LNCAP (cell line): ENCODE data around the gene SPIB.

Experiments
- CTCF ChIP-seq: fragments of 450-650 bp; IDR thresholded peaks from 2 replicates; pipeline ENCODE4 v1.5.1; 2017; ENCODE audit warnings: mild to moderate bottlenecking

SPIB gene

DNA sequence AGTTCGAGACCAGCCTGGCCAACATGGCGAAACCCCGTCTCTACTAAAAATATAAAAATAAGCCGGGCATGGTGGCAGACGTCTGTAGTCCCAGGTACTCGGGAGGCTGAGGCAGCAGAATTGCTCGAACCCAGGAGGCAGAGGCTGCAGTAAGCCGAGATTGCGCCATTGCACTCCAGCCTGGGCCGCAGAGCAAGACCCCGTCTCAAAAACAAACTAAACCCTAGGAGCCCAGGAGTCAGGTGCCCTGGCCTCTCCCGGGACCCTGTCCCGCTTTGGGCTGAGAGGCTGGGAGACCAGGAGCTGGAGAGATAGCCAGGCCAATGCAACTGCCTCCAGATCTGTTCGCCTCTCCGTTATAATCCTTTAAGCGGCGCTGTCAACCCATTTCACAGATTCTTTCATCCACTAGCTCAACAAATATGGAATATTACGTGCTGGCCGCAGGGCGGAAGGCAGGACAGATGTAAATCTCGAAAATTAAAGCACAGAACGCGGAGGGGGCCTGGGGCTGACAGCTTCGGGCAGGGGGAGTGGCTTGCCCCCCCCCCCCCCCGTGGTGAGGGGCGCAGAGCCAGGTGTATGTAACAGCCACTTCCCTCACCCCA lies 8.7 kb downstream of the SPIB start:
- TF ChIP-seq CTCF: no peak

GRCh38 chr19:50427997-50428425 lies 9.3 kb downstream of the SPIB start:
- no peak for TF ChIP-seq CTCF

DNA sequence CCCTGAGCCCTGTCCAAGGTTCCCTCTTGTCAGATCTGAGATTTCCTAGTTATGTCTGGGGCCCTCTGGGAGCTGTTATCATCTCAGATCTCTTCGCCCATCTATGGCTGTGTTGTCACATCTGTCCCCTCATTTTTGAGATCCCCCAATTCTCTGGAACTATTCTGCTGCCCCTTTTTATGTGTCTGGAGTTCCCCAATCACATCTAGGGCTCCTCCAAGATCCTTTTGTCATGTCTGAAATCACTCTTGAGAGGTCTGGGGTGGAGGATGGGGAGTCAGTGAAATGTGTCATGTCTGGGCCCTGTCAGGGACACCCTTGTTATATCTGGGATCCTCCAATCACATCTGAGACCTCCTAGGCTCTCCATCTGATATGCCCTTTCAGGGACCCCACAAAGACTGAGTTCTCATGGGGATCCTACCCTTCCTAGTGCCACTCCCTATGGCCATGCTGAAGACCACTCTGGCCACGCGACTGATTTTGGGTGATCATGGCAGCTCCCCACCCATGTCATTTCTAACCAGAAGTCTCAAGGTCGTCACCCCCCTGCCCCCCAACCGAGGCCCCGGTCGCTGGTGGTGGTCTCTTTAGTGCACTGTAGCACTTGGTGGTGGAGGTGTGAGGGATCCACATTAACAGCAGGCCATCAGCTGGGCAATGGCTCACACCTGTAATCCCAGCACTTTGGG lies 10.2 kb downstream of the SPIB start:
- TF ChIP-seq CTCF: no peak

GRCh38 chr19:50430888-50431342 lies 12.2 kb downstream of the SPIB start:
- no peak for TF ChIP-seq CTCF

- no peak for TF ChIP-seq CTCF
Measured at GRCh38 chr19:50431343-50432220, 12.8 kb downstream of the SPIB start.

DNA sequence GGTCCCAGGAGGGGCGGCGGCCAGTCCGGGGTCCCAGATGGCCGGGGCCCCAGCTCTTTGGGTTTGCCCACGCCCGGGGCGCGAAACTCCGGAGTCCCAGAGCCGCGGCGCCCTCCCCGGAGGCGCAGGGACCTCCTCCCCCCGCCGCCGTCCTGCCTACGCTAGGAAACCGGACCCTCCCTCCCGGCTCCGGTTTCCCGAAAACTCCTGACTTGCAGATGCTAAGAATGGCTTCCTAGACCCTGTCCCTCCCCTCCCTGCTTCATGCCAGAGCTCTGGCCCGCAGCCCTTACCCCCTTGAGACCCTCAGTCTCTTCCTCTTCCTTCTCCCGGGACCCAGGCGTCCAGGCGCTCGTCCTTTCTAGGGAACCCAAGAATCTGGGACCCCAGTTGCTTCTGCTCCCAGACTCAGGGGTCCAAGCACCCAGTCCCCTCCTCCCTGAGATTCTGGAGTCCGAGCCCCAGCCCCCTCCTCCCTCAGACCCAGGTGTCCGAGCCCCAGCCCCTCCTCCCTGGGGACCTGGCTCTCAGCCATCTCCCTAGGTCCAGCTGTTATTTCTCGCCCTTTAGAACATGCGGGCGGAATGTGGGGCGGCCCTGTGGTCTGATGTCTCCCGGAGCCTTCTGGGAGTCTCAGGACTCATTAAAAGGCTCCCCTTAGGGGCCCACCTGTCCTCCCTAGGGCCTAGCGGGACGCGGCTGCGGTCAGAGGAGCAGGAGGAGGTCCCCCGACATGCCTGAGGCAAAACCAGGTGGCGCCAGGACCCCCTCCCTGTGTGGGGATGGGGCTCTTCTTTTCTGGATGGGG lies 13.7 kb downstream of the SPIB start, which contains the start of gene MYBPC2:
Gene MYBPC2 (plus strand): TSS at position 672 of the 808 bp plus-strand sequence. CDS start 62 bp downstream, at position 734.
- TF ChIP-seq CTCF: no peak
